PFSK-1 (cell line): ENCODE data around the gene RBKS.

Experiments
- FOXP2 ChIP-seq: optimal IDR thresholded peaks from 2 replicates; pipeline ENCODE3; 2011; ENCODE audit warnings: borderline replicate concordance, control low read depth, inconsistent platforms; ENCODE audit not compliant: insufficient read depth; ENCODE audit errors: extremely low read length, extremely low read depth
- POLR2AphosphoS5 ChIP-seq: IDR thresholded peaks from 2 replicates; pipeline ENCODE4 v1.6.1; 2012; ENCODE audit warnings: low read depth, mild to moderate bottlenecking, control low read depth, low read length, moderate library complexity
- SIN3A ChIP-seq: IDR thresholded peaks from 2 replicates; pipeline ENCODE4 v1.6.1; 2012; ENCODE audit warnings: mild to moderate bottlenecking, low read length, moderate library complexity, borderline replicate concordance; ENCODE audit not compliant: insufficient read depth
- TAF1 ChIP-seq: IDR thresholded peaks from 2 replicates; pipeline ENCODE4 v1.6.1; 2012; ENCODE audit warnings: low read length, control low read depth, borderline replicate concordance; ENCODE audit not compliant: insufficient read depth
- TF ChIP-seq, protein P1 (sequence below), 2 experiments: IDR thresholded peaks; 2 replicates each; pipeline versions ENCODE4 v1.6.1 to v1.8.0; 2011 to 2012; ENCODE audit warnings: low read depth in 2 of 2, low read length in 2 of 2, control low read depth in 1 of 2, inconsistent platforms in 1 of 2, mild to moderate bottlenecking in 1 of 2, moderate library complexity in 1 of 2; ENCODE audit not compliant: insufficient read depth in 1 of 2

DNA sequence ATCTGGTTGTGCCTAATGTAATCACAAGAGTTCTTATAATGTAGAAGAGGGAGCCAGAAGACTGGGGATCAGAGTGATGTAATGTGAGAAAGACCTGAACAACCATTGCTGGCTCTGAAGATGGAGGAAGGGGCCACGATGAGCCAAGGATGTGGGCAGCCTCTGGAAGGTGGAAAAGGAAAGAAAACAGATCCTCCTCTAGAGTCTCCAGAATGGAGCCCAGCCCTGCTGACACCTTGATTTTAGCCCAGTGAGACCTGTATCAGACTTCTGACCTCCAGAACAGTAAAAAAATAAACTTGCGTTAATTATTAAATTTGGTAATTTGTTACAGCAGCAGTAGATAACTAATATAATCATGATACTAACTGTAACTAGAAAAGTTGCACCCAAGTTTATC lies 3.1 kb downstream of the RBKS start:
- TF ChIP-seq SIN3A (no peak), POLR2AphosphoS5 (no peak), TAF1 (no peak), FOXP2 (no peak)
- TF ChIP-seq, protein P1, sequence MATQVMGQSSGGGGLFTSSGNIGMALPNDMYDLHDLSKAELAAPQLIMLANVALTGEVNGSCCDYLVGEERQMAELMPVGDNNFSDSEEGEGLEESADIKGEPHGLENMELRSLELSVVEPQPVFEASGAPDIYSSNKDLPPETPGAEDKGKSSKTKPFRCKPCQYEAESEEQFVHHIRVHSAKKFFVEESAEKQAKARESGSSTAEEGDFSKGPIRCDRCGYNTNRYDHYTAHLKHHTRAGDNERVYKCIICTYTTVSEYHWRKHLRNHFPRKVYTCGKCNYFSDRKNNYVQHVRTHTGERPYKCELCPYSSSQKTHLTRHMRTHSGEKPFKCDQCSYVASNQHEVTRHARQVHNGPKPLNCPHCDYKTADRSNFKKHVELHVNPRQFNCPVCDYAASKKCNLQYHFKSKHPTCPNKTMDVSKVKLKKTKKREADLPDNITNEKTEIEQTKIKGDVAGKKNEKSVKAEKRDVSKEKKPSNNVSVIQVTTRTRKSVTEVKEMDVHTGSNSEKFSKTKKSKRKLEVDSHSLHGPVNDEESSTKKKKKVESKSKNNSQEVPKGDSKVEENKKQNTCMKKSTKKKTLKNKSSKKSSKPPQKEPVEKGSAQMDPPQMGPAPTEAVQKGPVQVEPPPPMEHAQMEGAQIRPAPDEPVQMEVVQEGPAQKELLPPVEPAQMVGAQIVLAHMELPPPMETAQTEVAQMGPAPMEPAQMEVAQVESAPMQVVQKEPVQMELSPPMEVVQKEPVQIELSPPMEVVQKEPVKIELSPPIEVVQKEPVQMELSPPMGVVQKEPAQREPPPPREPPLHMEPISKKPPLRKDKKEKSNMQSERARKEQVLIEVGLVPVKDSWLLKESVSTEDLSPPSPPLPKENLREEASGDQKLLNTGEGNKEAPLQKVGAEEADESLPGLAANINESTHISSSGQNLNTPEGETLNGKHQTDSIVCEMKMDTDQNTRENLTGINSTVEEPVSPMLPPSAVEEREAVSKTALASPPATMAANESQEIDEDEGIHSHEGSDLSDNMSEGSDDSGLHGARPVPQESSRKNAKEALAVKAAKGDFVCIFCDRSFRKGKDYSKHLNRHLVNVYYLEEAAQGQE (IDR thresholded peaks at IDR 0.05; ENCODE audit: insufficient read depth in 1 of 2, low read depth in 2 of 2, low read length in 2 of 2) = no peak
